GM18498 (cell line): ENCODE data around the gene RIPK1.
"Not testable (repeated sequence)": the region's sequence is repeated elsewhere in the genome, so short reads cannot be mapped to it uniquely, and the experiment has no call there.

Source experiments
- ATAC-seq: cut with Tn5 transposase; IDR thresholded peaks from one replicate; pipeline ENCODE4 v1.9.1; 2021; ENCODE audit warnings: mild to moderate bottlenecking, moderate library complexity; ENCODE audit not compliant: unreplicated experiment

Gene RIPK1

DNA sequence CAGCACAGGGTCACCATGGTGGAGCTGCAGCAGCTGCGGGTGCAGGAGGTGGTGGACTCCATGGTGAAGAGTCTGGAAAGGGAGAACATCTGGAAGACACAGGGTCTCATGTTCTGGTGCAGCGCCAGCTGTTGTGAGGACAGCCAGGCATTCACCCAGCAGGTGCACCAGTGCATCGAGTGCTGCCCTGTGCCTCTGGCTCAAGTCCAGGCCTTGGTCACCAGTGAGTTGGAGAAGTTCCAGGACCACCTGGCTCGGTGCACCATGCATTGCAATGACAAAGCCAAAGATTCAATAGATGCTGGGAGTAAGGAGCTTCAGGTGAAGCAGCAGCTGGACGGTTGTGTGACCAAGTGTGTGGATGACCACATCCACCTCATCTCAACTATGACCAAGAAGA, 22.9 kb upstream of the RIPK1 start:
- ATAC-seq: no peak

DNA sequence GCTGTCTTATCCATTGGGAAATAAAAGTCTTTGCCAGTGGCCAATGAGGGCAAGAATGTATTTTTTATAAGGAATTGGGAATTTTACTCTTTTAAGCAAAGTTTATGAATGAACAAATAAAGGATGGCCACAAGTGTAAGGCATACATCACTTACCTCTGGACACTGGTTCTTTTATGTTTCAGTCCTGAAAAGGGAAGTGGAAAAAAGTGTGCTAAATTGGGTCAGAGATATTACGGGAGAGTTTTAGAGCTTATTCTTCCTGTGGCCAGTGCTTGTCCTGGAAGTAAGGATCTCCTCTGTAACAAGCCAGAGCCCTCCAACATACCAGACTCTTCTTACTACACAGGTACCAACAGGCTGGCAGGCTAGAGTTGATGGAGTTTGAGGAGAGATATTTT, 22.5 kb upstream of the RIPK1 start:
- ATAC-seq: no peak

DNA sequence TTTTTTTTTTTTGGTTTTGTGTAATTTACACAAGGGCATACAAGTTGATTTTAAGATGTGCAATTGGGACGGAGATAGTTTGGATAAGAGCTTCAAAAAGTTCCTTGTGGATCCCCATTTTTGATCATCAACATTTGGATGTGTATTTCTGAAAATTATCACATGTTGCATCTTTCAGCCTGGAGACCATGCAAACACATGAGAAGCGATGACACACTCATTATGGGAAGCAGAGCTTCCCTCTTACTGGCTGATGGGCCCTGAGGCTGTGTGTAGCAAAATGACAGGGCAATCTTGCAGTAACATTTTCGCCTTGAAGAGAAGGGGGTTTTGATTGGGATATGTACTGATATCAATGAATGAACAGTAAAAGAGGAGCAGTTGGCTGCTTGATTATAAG, 22.0 kb upstream of the RIPK1 start:
- ATAC-seq: no peak

DNA sequence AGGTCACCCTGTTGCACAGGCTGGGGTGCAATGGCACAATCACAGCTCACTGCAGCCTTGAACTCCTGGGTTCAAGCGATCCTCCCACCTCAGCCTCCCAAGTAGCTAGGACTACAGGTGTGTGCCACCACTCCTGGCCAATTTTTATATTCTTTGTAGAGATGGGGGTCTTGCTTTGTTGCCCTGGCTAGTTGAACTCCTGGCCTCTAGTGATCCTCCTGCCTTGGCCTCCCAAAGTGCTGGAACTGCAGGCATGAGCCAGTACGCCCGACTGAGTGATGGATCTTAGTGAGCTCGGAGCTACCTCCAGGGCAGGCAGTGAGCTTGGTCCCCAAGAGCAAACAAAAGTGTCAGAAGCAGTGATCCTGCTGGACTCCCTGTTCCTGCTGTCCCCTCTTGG, 20.3 kb upstream of the RIPK1 start:
- not testable (repeated sequence) for ATAC-seq

DNA sequence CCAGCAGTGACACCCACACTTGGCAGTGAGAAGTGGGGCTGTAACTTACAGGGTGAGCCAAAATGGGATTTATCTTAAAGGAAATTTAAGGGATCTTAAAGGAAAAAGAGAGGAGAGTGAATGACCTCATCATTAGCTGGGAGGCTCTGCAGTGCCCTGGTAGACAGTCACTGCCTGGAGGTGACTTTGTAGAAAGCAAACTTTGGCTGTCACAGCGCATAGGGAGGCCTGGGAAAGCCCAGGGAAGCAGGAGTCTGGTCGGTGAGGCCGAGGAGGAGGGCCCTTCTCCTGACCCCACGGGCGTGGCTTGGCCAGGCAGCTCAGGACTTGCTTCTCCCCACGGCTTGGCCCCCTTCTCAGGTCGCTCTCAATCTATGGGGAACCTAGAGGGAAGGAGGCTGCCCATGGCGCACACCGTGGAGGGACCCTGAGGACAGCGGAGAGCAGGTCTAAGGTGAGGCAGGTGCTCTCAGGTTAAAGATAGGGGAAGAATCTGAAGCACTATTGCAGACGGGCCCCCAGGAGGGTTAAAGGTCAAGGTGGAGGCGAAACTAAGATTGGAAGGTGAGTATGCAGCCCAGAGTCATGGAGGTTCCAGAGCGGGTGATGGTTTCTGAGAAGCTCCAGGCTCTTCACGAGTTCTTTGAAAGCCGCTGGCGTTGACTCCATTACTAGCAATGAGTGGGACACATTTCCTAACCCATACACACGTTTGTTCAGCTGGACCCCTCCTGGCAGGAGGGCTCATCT, 15.6 kb upstream of the RIPK1 start:
- ATAC-seq: no peak

DNA sequence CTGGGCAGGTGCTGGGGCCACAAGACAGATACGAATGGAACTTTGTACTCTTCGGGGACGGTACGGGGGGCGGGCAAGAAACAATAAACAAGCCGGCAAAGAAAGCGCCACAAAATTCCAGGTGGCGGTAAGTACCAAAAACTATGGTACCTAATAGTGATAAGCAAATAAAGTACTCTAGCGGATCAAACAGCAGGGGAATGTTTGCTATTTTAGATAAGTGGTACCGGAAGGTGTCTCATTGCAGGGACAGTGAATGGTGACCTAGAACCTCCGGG, 15.1 kb upstream of the RIPK1 start:
- no peak for ATAC-seq

DNA sequence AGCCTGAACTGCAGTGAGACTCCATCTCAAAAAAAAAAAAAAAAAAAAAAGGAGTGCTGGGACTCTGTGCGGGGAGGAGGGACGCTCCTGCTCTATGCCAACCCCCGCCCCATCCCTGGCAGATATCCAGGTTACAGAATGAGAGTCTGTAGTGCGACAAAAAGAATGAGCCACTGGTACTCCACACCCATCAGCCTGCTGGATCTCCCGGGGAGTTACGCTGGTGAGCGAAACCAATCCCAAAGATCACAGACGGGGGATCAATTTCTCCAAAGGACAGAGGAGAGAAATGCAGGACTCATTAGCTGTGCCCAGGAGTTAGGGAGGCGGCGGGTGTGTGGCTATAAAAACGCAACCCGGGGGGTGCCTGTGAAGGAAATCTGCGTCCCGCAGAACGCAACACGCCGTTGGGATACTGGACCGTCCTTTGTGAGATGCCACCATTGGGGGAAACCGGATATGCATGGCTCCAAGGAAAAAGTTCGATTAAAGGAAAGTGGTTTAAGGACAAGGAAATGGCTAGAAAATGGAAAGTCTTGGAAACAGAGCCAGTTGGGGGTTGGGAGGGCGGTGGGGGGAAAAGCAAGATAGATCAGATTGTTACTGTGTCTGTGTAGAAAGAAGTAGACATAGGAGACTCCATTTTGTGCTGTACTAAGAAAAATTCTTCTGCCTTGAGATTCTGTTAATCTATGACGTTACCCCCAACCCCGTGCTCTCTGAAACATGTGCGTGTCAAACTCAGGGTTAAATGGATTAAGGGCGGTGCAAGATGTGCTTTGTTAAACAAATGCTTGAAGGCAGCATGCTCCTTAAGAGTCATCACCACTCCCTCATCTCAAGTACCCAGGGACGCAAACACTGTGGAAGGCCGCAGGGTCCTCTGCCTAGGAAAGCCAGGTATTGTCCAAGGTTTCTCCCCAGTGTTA, 13.8 kb upstream of the RIPK1 start:
- ATAC-seq: not testable (repeated sequence)

DNA sequence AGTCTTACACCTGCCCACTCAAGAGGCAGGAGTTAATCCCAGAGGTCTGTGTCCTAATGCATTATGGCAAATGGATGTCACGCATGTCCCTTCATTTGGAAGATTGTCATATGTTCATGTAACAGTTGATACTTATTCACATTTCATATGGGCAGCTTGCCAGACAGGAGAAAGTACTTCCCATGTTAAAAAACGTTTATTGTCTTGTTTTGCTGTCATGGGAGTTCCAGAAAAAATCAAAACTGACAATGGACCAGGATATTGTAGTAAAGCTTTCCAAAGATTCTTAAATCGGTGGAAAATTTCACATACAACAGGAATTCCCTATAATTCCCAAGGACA, 13.2 kb upstream of the RIPK1 start:
- ATAC-seq: not testable (repeated sequence)

DNA sequence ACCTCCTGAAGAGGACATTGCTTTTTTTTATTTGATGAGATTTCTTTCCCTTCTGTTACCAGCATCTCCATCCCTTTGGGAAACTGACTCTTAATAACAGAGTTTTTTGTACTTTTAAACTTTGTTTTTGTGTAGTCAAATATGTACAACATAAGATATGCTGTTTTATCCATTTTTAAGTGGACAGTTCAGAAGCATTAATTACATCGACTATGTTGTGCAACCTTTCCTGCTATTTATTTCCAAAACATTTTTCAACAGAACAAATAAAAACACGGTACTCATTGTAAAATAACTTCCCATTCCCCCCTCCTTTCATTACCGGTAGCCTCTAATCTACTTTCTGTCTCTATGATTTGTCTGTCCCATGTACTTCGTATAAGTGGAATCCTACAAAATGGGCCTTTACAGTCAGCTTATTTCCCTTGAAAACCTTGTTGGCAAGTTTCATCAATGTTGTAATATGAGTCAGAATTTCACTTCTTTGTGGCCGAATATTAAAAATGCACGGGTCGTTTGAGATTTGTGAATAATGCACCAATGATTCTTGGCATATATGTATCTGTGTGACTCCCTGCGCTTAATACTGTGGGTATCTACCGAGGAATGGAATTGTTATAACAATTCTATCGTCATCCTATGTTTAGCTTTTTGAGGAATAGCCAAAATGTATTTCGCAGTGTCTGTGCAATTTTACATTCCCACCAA, 11.1 kb upstream of the RIPK1 start:
- no peak for ATAC-seq

DNA sequence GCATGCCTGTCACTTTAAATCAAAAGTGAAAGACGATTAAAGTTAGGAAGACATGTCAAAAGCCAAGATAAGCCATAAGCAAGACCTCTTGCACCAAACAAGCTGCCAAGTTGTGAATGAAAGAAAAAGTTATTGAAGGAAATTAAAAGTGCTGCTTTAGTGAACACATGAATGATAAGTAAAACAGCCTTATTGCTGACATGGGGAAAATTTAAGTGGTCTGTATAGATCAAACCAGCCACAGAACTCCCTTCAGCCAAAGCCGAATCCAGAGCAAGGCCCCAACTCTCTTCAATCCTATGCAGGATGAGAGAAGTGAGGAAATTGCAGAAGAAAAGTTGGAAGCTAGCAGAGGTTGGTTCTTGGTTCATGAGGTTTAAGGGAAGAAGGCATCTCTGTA, 9.3 kb upstream of the RIPK1 start:
- ATAC-seq: no peak

DNA sequence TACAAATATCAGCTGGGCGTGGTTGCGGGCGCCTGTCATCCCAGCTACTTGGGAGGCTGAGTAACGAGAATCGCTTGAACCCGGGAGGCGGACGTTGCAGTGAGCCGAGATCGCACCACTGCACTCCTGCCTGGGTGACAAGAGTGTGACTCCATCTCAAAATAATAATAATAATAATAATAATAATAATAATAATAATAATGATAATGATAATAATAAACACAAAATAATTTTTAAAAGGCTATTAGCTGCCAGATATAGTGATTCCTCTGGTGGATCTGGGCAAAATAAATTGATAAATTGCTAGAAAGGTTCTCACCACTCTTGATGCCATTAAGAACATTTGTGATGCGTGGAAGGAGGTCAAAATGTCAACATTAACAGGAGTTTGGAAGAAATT, 8.2 kb upstream of the RIPK1 start:
- ATAC-seq: not testable (repeated sequence)

DNA sequence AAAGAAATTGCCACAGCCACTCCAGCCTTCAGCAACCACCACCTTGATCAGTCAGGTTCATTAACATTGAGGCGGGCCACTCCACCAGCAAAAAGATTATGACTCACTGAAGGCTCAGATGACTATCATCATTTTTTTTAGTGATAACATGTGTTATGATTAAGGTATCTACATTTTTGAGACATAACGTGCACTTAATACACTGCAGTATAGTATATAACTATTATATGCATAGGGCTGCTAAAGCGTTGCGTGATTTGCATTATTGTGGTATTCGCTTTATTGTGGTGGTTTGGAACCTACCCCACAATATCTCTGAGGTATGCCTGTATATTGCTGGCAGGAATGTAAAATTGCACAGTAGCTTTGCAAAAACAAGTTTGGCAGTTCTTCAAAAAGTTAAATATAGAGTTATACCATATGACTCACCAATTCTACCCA, 6.8 kb upstream of the RIPK1 start:
- ATAC-seq: no peak

DNA sequence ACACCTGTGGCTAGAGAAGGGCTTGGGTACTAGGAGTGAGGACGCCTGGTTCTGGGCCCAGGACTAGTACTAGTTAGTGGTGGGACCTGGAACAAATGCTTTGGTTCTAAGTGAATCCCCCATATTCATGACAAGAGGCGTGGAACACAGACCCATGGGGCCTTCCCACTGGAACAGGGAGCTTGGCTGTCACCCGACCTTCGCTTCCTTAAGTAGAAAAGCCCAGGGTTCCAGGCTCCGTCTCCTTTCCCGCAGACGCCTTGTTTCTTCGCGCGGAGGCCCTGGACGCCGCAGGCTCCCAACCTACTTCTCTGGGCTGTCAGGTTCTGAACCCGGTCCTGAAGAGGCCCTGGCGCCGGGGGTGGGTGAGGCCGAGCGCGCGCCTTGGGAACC, 5.0 kb upstream of the RIPK1 start:
- ATAC-seq: not testable (repeated sequence)

DNA sequence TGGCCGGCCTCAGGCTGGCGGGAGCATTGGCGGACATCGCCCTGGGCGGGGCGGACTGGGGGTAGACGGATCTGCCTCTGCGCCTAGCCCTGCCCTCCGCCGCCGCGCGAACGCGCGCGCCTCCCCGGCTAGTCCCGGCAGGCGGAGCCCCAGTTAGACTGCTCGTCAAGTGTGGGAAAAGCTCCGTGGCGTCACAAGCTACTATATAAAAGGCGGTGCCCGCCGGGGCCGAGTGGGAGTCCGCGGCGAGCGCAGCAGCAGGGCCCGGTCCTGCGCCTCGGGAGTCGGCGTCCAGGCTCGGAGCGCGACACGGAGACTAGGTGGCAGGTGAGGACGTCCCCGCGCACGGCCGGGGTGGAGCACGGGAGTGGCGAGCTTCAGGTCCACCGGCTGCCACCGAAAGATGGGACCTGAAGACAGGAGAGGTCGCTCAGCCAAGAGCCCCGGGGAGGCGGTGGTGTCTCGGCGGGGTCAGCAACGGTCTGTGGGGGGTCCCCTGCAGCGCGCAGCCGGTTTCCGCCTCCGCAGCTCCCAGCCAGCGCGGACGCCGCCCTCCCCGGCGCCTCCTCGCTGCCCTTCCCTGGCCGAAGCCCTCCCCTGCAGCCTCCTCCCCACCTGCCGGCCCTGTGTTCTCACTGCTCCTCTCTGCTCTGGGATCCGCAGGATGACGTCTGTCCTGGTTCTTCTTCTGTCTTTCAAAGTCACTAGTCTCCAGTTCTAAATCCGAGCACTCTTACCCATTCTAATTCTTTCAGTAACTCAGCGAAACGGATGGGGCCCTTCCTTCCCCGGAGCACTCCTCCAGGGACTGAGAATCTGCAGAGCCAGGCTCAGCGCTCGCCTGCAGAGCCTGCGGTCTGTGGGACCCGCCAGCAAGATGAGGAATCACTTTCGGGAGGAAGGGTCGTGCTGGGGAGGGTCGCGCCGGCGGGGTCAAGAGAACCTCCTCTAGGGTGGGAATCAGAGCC, 4.3 kb upstream of the RIPK1 start:
- peak; percentile 74 for ATAC-seq

DNA sequence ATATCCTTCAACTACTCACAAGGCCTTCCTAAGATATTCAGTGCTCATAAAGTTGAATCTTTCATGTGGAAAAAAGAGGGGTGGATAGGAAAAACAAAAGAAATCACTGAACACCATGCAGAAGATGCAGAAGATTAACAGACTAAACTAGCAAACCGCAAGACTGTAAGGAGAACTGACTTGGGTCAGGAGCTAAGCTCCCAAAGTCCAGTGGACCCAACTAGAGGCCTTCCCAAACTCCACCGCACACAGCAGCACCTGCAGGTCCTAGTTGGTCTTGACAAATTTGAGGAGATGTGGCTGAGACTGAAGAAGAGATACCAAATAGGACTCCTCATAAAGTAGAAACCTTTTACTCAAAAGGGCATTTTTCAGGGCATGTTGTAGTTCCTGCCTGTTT, 3.3 kb downstream of the RIPK1 start:
- ATAC-seq: no peak

DNA sequence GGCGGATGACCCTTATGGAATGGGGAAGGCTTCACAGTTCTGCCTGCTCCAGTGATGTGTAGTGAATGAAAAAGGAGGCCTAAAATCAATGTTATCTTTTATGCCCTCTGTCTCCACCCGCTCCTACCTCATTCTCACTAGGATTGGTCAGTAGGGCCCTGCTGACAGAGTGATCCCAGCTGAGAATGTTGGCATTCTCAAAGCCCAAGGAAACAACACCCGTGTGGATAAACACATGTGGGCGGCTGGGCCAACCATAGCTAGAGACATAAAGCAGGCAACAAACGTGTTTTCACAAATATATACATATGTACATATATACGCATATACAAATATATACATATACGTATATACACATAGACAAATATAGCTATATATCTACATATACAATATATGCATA, 4.5 kb downstream of the RIPK1 start:
- no peak for ATAC-seq

DNA sequence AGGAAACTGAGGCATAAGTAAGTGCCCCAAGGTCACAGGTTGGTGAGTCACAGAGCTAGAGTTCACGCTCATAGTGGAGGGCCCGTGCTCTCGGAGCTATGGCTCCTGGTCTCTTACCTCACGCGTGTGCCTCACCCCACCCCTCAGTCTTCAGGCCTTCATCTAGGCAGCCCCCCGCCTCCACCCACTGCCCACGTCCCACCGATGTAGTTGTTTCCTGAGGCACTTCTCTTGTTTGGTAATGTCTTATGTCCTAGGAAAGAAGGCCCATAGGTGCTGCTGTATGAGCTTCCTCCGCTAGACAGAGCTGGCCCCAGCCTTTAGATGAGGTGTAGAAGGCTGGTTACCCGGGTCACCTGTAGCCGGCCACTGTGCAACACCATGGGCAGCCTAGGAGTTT, 5.1 kb downstream of the RIPK1 start:
- no peak for ATAC-seq

DNA sequence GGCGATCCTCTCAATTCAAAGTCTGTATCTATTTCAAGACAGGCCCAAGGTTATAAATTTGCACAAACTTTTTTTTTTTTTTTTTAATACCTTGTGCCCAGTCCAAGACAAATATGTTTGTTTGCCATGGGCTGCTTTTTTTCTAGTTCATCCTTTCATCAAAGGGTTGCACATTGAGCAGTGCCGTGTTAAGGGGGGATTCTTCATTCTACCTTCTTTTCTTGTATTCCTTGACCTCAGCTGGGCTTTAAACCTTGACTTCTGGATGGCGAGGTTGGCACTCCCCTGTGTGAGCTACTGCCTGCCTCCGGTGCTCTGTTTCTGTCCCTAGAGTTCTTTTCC, 7.4 kb downstream of the RIPK1 start:
- no peak for ATAC-seq

DNA sequence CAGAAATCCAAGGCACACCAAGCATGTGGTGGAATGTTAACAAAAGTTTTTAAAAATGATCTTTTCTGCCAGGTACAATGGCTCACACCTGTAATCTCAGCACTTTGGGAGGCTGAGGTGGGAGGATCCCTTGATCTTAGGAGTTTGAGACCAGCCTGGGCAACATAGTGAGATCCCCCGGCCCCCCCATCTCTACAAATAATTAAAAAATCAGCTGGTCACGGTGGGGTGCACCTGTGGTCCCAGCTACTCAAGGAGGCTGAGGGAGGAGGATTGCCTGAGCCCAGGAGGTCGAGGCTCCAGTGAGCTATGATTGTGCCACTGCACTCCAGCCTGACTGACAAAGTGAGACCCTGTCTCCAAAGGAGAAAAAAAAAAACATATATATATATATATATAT, 8.0 kb downstream of the RIPK1 start:
- no peak for ATAC-seq

DNA sequence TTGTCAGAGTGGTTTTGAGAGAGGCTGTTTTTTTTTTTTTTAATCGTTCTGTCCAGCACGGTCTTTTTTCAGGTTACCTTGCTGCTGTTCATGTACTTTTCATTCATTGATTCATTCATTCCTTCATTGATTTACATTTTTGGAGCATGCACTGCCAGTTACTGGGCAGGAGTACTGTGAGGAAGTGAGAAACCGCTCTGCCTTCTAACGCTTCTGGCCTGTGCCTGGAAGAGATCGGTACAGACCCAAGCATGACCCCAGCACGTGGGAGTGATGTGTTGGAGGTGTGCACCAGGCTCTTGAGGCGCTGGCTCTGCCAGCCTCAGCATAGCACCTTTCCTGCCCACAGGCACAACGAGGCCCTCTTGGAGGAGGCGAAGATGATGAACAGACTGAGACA, 9.1 kb downstream of the RIPK1 start:
- ATAC-seq: no peak

DNA sequence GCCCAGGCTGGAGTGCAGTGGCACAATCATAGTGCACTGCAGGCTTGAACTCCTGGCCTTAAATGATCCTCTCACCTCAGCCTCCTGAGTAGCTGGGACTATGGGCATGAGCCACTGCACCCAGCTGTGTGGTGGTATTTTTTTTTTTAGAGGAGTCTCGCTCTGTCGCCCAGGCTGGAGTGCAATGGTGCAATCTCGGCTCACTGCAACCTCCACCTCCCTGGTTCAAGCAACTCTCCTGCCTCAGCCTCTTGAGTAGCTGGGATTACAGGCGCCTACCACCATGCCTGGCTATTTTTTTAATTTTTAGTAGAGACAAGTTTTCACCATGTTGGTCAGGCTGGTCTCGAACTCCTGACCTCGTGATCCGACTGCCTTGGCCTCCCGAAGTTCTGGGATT, 10.7 kb downstream of the RIPK1 start:
- ATAC-seq: not testable (repeated sequence)
